ENCODE measurements around the gene C5AR2.

DNA sequence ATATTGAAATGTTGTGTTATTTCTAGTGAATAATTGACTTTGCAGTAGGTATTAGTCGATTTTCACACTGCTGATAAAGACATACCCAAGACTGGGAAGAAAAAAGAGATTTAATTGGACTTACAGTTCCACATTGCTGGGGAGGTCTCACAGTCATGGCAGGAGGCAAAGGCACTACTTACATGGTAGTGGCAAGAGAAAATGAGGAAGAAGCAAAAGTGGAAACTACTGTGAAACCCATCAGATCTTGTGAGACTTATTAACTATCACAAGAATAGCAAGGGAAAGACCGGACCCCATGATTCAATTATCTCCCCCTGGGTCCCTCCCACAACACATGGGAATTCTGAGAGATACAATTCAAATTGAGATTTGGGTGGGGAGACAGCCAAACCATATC, 9.9 kb upstream of the C5AR2 start:
- TF ChIP-seq, protein P1, sequence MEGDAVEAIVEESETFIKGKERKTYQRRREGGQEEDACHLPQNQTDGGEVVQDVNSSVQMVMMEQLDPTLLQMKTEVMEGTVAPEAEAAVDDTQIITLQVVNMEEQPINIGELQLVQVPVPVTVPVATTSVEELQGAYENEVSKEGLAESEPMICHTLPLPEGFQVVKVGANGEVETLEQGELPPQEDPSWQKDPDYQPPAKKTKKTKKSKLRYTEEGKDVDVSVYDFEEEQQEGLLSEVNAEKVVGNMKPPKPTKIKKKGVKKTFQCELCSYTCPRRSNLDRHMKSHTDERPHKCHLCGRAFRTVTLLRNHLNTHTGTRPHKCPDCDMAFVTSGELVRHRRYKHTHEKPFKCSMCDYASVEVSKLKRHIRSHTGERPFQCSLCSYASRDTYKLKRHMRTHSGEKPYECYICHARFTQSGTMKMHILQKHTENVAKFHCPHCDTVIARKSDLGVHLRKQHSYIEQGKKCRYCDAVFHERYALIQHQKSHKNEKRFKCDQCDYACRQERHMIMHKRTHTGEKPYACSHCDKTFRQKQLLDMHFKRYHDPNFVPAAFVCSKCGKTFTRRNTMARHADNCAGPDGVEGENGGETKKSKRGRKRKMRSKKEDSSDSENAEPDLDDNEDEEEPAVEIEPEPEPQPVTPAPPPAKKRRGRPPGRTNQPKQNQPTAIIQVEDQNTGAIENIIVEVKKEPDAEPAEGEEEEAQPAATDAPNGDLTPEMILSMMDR (IDR thresholded peaks at IDR 0.05; ENCODE audit: low read depth, low read length) = no peak
- no peak for TF ChIP-seq EZH2phosphoT487 (IDR thresholded peaks at IDR 0.05; ENCODE audit: low read depth)
